ENCODE data around the gene AQP2. TPM values are rescaled to one million over a fixed set of nuclear protein-coding genes. Genes with fewer than 3 reads are reported as not detected.

Gene AQP2
- polyA plus RNA-seq, 10 donors: 0.05 to 0.11 TPM; not detected in 8

DNA sequence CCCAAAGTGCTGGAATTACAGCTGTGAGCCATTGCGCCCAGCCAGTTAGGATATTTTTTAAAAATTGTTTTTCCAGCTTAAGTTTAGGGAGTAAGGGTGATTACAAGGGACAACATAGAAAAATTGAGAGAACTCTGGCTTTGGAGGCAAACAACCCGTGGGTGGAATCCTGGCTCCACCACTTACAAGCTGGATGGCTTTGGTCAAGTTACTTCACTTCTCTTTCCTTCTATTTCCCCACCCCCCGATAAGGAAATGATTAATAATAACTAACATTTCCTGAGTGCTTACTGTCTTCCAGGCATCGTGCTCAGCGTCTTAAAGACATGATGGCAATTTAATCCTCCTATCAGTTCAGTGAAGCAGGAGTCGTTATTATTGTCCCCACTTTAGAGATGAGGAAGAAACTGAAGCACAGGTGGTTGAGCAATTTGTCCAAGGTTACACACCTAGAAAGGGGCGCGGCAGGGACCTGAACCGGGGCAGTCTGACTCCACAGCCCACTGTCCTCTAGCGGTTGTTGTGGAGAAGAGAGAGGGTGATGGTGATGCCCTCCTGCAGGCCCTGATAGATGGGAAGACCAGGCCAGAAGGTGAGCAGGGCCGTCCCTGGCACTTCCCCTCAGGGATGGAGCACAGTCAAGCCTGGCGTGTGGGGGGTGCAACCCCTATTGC, 30.2 kb upstream of the AQP2 start:
- no peak for DNase-seq

DNA sequence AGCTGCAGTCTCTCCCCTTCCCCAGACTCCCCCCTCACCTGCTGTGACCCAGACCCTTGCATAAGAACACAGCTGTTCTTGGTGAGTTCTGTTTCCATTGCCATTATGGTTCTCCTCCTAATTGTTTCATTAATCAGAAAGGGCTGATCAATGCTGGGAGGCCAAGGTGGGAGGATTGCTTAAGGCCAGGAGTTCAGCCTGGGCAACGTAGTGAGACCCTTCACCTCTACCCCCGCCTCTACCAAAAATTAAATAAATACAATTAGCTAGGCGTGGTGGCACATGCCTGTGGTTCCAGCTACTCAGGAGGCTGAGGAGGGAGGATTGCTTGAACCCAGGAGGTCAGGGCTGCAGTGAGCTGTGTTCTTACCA, 29.6 kb upstream of the AQP2 start:
- DNase-seq: no peak

DNA sequence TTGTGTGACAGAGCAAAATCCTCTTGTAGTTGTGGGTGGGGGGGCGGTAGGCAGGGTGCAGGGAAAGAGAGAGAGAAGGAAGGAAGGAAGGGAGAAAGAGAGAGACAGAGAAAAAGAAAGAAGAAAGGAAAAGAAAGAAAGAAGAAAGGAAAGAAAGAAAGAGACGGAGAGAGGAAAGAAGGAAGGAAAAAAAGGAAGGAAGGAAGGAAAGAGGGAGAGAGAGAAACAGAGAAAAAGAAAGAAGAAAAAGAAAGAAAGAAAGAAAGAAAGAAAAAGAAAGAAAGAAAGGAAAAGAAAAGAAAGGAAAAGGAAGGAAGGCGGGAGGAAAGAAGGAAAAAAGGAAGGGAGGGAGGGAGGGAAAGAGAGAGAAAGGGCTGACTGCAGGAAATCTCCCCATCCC, 29.2 kb upstream of the AQP2 start:
- no peak for DNase-seq

DNA sequence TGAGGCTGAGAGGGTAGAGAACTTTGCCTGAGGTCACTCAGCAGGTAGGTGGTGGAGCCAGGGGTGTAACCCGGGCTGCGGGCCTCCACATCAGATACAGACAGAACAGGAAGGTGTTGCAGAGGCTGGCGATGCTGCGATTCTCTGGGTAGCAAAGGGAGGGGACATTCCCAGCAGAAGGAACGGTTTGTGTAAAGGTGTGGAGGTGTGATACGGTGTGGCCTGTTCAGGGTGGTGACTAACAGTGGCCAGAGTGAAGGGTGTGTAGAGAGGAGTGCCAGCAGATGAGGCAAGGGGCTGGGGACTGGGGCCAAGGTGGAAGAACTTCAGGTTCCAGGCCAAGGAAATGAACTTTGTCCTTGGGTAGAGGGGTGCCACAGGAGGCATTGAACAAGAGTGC, 28.6 kb upstream of the AQP2 start:
- DNase-seq: no peak

DNA sequence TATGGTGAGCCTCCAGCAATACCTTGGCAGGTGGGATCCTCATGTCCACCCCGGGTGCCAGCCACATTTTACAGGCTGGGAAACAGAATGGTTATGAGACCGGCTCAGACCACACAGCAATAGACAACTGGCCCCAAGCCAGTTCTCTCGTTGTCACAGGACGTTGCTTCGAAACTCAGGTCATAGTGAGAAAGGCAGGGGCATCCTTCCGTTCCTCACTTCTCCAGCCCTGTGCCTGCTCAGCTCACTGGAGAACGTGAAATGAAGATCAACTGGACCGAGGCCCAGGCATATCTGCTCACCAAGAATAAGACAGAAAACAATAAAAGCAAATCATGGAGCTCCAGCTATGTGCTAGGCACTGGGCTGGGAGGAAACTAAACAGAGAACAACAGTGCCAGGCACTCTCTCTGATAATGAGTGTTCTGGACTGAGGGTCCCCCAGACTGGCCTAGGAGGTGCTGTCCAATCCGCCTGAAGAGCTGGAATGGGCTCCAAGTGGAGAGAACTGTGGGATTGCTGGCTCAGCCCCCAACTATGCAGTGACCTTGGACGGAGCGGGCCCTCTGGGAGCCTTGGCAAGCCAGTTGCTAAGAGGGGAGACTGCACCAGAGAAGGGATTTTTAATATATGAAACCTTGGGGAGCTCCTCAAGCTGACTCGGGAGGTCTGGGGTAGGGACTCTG, 28.0 kb upstream of the AQP2 start:
- DNase-seq: peak in 1 of 3 donors; percentile 60

DNA sequence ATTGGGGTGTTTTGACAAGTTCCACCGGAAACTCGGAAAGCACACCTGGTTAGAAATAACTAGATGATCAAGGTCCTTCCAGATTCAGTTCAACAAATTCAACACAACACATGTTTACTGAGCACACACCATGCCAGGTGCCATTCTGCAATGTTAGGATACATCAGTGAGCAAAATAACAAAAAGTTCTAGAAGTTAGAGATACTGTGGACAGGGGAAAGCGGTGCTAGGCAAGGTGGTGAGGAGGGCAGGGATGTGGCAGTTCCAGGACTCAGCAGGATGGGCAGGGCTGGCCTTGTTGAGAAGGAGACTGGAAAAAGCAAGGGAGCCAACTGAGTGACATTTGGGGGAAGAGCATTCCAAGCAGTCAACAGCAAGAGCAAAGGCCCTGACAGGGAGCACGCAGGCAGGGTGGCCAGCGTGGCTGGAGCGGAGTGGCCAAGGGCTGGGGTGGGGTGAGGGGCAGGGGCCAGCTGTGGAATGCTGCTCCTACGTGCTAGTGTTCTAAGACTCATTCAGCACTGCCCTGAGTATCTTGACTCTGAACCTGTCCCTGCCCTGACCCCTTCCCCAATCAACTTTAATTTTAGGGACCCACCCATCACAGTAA, 27.4 kb upstream of the AQP2 start:
- no peak for DNase-seq

DNA sequence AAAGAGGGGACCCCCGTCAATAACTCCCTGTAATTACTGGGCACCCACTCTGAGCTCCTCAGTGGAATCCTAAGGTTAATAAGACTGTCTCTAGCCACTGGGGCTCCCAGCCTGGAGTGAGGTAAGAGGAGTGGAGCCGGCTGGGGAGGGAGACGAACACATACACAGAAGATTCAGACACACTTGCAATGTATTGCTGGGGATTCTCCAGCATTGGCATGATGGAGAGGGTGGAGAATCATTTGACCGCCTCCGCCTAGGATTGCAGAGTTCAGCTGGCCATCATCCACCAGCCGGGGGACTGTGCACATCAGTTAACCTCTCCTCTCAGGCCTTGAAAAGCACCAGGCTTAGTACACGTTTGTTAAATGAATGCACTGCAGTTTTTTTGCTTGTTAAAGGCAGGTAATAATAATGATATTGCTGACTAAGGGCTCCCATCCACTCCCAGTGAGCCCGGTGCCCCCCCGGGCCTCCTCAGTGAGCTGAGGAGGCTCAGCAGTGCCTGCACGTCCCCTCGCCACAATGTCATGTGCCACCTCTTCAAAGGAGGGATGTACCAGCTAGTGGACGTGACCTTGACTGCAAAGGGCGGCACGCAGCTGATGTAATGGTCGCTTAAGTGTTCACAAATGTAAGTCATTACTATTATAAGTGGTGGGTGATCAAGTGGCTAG, 26.5 kb upstream of the AQP2 start:
- peak in 1 of 3 donors; percentile 35 for DNase-seq

DNA sequence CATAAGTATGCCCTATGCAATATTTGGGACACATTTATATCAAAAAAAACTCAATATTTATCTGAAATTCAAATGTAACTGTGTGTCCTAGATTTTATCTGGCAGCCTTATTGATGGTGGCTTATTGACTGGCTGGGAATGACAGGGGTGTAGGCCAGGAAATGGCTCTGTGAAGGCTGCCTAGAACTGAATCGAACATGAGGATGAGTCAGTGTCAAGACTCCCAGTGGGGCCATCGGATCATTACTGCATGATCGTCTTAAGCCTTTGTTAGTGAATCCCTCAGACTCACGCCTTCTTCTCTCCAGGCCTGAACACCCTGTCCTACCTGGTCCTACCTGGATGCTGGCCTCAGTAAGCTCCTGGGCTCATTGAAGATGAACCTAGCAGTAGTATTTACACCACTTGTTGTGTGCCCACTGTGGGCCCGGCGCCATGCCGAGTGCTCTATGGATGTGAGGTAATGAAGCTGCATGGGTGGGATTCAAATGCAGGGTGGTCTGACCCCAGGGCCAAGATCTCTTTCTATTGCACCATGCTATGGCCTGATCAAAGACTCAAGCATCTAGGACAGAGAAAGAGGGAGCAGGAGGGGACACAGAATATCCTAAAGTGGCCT, 25.8 kb upstream of the AQP2 start:
- peak in 1 of 3 donors; percentile 31 for DNase-seq

DNA sequence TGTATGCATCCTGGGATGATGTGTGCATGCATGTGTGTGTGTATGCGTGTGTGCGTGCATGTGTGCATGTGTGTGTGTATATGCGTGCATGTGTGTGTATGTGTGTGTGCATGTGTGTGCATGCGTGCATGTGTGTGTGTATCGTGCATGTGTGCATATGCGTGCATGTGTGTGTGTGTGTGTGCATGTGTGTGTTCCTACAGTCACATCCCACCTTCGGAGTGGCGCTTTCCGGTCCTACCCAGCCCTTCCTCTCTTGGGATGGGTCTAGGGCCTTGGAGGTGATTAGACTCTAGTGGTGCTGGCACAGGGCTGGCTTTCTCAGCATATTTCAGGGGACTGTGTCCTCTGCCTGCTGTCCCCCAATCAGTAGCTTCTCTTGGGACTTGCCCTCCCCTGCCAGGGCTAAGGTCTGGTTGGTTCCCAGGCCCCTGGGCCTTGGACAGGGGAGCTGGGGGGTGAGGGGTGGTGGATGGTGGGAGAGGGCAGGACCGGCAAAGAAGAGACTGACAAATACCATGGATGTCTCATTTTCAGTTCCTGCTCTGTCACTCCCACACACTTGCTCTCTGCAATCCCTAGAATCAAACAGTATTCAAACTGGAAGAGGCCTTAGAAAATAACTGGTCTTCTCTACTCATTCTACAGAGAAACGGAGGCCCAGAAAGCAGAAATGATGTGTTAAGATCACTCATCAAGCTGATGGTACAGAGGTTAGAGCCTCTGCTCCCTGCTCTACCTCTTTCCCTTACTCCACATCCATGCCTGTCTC, 24.9 kb upstream of the AQP2 start:
- no peak for DNase-seq

DNA sequence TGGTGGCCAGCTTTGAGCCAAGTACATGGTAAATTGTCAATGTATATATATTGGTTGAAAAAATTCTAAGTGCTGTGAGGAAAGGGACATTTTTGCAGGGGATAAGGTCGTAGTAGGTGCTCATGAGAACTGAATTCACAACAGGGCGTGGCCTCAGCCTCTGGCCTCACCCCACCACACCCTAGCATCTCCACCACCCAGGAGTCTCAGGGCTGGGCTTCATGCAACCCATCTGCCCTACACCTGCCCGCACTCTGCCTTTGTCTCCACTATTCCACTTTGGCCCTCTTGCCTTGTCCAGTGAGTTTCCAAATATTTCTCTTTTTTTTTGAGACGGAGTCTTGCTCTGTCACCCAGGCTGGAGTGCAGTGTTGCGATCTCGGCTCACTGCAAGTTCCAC, 22.1 kb upstream of the AQP2 start:
- DNase-seq: no peak

DNA sequence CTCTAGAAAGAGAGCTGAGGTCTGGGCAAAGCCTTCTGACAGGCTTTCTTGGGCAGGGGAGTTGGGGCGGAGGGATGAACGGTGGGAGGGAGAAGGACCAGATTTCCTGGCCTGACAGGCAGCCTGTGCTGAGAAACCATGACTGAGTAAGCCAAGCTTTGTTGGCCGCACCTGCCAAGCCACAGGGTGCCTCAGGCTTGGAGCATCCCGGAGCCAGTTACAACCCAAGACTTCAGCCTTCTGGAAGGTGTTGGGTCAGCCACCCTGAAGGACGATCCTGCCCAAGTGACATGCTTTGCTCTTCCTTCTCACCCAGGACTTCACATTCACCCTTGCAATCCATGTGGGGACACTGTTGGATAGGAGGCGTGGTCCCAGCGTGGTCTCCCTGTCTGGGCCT, 21.0 kb upstream of the AQP2 start:
- DNase-seq: no peak

DNA sequence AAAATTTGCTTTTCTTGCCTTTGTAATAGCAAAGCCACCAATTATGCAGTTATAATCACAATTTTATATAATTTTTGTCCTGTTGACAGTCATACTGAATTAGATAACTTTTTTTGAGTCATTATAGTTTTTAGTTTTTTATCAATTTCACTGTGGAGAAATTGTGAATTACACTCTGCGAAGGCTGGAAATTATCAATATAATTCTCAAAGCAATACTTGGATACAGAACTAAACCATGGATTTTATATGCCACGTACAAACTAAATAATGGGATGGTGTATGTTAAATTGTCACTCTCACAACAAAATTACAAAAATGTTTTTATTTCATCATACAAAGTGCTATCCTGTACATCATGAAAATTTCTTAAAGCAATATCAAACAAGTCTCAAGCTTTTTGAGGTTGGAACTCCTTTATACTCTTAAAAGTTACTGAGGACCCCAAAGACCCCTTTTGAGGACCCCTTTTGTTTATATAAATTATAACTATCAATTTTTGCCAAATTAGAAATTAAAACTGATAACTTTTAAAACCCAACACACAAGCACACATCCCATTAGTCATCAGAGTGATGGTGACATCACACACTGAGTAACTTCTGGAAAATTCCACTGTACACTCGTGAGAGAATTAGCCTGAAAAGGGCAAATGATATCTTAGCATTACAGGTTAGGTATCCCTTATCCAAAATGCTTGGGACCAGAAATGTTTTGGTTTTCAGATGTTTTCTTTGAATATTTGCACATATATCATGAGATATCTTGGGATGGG, 19.8 kb upstream of the AQP2 start:
- no peak for DNase-seq

DNA sequence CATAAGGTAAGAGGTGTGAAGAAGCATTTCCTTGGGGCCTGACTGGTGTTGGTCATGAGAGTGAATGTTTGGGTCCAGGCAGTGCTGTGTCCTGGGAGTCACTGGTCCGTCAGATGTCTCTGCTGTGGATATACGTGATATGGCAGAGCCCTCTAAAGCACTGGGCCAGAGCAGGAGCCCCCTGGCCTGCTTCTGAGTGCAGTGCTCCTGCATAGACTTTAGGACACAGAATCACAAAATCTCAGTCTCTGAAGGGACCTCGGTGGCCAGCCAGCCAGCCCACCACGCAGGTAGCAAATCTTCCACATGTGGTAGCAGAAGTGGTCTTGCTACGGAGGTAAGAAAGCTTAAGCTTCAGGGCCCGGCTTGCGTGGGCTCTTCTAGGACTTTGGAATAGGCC, 18.5 kb upstream of the AQP2 start:
- no peak for DNase-seq

DNA sequence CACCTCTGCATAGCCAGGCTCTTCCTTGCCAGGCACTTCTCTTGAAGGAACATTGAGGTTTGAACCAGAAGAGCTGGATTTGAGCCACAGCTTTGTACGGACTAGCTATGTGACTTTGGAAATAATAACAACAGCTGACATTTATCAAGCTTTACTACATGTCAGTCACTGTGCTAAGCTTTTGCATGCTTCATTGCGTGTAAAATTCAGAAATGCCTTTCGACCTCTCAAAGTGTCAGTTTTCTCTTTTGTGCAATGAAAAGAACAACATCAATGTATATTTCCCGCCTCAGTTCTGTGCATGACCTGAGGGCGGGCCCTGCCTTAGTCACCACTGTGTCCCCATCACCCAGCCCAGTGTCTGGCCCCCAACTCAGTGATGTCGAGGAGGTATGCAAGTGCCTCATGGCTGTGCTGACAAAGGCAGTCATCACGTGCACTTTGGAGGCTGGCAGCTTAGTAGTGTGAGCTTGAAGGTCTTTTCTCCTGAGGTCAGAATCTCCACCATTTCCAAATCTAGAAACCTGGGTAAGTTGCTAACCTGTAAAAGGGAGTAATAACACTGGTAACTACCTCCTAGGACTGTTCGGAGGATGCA, 17.9 kb upstream of the AQP2 start:
- no peak for DNase-seq

DNA sequence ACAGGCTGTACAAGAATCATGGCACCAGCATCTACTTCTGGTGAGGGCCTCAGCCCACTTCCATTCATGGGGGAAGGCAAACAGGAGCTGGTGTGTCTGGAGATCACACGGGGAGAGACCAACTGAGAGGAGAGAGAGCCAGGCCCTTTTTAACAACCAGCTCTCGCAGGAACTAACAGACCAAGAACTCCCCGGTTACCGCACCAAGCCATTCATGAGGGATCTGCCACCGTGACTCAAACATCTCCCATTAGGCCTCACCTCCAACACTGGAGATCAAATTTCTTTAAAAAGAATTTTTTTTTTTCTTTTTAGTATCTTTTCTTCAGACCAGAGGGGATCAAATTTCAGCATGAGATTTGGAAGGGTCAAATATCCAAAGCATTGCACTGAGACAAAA, 16.7 kb upstream of the AQP2 start:
- DNase-seq: no peak

DNA sequence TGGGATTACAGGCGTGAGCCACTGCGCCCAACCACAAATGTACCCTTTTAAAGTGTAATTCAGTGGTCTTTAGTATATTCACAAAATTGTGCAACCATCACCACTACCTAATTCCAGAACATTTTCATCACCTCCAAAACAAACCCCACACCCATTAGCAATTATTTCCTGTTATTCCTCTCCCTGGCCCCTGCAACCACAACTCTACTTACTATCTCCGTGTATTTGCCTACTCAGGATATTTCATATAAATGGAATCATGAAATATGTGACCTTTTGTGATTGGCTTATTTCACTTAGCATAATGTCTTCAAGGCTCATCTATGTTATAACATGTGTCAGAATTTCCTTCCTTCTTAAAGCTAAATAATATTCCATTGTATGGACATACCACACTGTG, 16.0 kb upstream of the AQP2 start:
- DNase-seq: no peak

DNA sequence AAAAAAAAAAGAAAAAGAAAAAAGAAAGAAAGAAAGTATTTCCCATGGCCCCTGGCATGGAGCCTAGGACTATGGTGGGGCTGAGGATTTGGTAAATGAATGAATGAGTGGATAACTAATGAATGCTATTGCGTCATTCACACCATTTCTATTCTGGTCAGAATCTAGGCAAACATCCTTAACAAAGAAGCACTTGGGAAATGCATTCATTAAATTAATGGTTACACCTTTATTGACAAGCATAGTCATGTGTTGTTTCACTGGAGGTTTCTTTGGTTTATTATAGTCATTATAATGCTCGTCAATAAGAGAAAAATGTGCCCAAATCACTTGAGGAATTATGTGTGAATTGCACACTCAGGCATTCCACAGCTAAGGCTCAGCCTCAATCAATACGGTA, 13.6 kb upstream of the AQP2 start:
- DNase-seq: no peak

DNA sequence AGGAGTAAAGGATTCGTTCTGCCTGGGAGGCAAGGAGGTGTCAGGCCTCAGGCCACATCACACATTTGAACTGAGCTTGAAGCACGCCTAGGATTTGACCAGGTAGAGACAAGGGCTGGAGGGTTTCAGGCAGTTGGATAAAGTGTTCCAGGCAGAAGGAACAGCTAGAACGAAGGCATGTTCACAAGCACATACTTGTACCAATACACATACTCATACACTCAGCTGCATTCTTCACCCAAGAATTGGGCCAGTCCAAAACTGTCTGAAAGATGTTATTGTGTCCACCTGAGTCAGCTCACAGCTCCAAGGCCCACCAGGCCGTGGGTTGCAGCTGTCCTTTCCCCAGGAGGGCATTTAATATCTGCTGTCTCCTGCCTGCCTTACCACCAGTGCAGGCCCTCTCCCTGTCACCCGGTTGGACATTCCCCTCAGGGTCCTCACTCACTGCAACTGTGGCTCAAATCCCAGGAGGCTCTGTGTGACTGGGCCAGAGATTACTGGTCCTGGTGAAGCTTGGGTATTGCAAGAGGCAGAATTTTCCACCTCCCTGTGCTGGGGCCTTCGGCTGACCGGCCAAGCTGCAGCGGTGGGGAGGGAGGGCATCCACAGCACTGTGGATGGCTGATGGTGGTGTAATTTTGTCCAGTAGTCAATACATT, 12.8 kb upstream of the AQP2 start:
- DNase-seq: no peak

DNA sequence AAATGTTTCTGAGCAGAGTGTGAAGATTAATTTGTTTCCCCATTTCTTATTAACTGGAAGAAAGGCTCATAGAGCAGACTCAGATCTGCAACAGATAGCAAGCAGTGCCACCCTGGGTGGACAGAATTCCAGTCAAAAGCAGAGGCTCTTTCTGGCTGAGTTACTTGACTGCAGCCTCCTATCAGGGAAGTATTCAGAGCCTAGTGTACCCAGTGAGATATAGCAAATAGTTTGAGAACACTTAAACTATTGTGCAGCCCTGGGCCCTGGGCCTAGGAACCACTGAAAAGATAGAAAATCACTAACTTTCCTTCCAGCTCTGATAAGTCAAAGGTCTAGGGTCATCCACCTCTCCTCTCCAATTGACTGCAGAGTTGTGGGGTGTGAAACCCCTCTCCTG, 11.2 kb upstream of the AQP2 start:
- no peak for DNase-seq

DNA sequence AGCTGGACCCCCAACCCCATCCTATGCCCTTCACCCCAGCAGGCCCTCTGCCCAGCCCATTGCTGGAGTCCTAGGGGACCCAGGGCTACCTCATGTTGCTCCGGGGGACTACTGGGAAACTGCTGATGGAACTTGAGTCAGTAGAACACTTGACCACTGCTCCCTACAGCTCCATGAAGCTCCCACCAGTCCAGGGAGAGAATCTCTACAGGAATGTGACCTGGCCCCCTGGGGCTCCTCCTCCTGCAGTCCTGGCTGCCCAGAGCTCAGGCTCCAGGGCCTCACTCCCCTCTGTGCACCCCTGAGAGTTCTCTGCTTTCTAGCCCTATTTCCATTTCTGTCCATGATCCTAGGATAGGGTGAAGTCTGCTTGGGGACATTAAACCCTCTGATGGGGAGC, 10.8 kb upstream of the AQP2 start:
- DNase-seq: no peak

Measured in muscle of back (tissue), 11 donors.